Thoracic aorta (tissue), 2 donors: ENCODE data around the gene C1orf167. TPM values are rescaled to one million over a fixed set of nuclear protein-coding genes. Genes with fewer than 3 reads are reported as not detected.

Experiments
- ATAC-seq: fragments of 150-250 bp; one replicate; pipeline ENCODE4 v1.8.0; 2017; ENCODE audit warnings: low read depth; ENCODE audit not compliant: insufficient number of reproducible peaks, low FRiP score
- DNase-seq: peaks from one replicate; pipeline ENCODE4 v3.0.0-alpha.2; 2020; ENCODE audit warnings: low spot score
- H3K27ac ChIP-seq, 2 donors: fragments of 200-600 bp; sonication (generic); 1 replicate in 1 of 2; 2 replicates in 1 of 2; pipeline ENCODE4 v1.5.1; 2016; ENCODE audit warnings: mild to moderate bottlenecking in 2 of 2, moderate library complexity in 2 of 2
- H3K27me3 ChIP-seq: fragments of 200-600 bp; sonication (generic); replicated peaks from 2 replicates; pipeline ENCODE4 v1.6.0; 2016; ENCODE audit warnings: mild to moderate bottlenecking; ENCODE audit not compliant: insufficient read depth
- H3K36me3 ChIP-seq: fragments of 200-600 bp; sonication (generic); one replicate; pipeline ENCODE4 v1.5.1; 2016
- H3K4me1 ChIP-seq, 2 donors: fragments of 200-600 bp; sonication (generic); 1 replicate in 1 of 2; 2 replicates in 1 of 2; pipeline versions ENCODE4 v1.5.1 to v1.6.0; 2016; ENCODE audit warnings: low read depth in 2 of 2, mild to moderate bottlenecking in 1 of 2; ENCODE audit not compliant: control insufficient read depth in 1 of 2
- H3K4me3 ChIP-seq: fragments of 200-600 bp; sonication (generic); 2 replicates; pipeline ENCODE4 v1.5.1; 2016; ENCODE audit warnings: mild to moderate bottlenecking
- H3K9me3 ChIP-seq: fragments of 200-600 bp; sonication (generic); 2 replicates; pipeline ENCODE4 v1.5.1; 2016
- total RNA-seq, 2 donors: library from RNA; depleted of rRNA; stranded (reverse); fragments of >200 nt; gene quantifications; one replicate each; pipeline versions ENCODE4 v1.1.0 to v1.2.3, GENCODE V29; 2016
- TF ChIP-seq, protein P1 (sequence below): fragments of 200-600 bp; sonication (generic); IDR thresholded peaks from one replicate; pipeline ENCODE4 v1.5.1; 2019; ENCODE audit warnings: antibody characterized with exemption

C1orf167 gene
- total RNA-seq, 2 donors from 2014 or later, result 4.2 TPM; not detected in 1

GRCh38 chr1:11731691-11732283 lies 30.2 kb upstream of the C1orf167 start:
- ATAC-seq, result peak; percentile 37
- TF ChIP-seq, protein P1, sequence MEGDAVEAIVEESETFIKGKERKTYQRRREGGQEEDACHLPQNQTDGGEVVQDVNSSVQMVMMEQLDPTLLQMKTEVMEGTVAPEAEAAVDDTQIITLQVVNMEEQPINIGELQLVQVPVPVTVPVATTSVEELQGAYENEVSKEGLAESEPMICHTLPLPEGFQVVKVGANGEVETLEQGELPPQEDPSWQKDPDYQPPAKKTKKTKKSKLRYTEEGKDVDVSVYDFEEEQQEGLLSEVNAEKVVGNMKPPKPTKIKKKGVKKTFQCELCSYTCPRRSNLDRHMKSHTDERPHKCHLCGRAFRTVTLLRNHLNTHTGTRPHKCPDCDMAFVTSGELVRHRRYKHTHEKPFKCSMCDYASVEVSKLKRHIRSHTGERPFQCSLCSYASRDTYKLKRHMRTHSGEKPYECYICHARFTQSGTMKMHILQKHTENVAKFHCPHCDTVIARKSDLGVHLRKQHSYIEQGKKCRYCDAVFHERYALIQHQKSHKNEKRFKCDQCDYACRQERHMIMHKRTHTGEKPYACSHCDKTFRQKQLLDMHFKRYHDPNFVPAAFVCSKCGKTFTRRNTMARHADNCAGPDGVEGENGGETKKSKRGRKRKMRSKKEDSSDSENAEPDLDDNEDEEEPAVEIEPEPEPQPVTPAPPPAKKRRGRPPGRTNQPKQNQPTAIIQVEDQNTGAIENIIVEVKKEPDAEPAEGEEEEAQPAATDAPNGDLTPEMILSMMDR, result no peak
- DNase-seq, result no peak

GRCh38 chr1:11733306-11733705 lies 28.7 kb upstream of the C1orf167 start:
- H3K27ac ChIP-seq, result no peak overlapping the region
- H3K9me3 ChIP-seq, result no peaks in the 10 kb centered on the region
- peaks cover 18 to 31% of the 10 kb centered on the region in 2 donors for H3K4me1 ChIP-seq
- DNase-seq (no peak), ATAC-seq (no peak)
- H3K36me3 ChIP-seq, result no peaks in the 10 kb centered on the region
- TF ChIP-seq, protein P1, result no peak
- no peak overlapping the region for H3K4me3 ChIP-seq
- H3K27me3 ChIP-seq, result no peaks in the 10 kb centered on the region

More at GRCh38 chr1:11731691-11732283, 30.2 kb upstream of the C1orf167 start:
- no peaks in the 10 kb centered on the region for H3K36me3 ChIP-seq
- peak overlapping the region in 1 of 2 donors; percentile 67 for H3K27ac ChIP-seq
- H3K27me3 ChIP-seq, result no peaks in the 10 kb centered on the region
- peaks cover 9 to 23% of the 10 kb centered on the region in 2 donors for H3K4me1 ChIP-seq
- H3K9me3 ChIP-seq, result no peaks in the 10 kb centered on the region
- H3K4me3 ChIP-seq, result peak overlapping the region; percentile 80

- H3K27ac ChIP-seq, result peak overlapping the region; percentile 77 to 86
- peak overlapping the region; percentile 96 for H3K4me3 ChIP-seq
- no peaks in the 10 kb centered on the region for H3K9me3 ChIP-seq
- no peaks in the 10 kb centered on the region for H3K27me3 ChIP-seq
- H3K4me1 ChIP-seq, result peaks cover 18 to 27% of the 10 kb centered on the region in 2 donors
- H3K36me3 ChIP-seq, result no peaks in the 10 kb centered on the region
- DNase-seq (no peak), ATAC-seq (no peak)
- TF ChIP-seq, protein P1, result no peak
Observed at GRCh38 chr1:11735531-11735853, 26.5 kb upstream of the C1orf167 start.

DNA sequence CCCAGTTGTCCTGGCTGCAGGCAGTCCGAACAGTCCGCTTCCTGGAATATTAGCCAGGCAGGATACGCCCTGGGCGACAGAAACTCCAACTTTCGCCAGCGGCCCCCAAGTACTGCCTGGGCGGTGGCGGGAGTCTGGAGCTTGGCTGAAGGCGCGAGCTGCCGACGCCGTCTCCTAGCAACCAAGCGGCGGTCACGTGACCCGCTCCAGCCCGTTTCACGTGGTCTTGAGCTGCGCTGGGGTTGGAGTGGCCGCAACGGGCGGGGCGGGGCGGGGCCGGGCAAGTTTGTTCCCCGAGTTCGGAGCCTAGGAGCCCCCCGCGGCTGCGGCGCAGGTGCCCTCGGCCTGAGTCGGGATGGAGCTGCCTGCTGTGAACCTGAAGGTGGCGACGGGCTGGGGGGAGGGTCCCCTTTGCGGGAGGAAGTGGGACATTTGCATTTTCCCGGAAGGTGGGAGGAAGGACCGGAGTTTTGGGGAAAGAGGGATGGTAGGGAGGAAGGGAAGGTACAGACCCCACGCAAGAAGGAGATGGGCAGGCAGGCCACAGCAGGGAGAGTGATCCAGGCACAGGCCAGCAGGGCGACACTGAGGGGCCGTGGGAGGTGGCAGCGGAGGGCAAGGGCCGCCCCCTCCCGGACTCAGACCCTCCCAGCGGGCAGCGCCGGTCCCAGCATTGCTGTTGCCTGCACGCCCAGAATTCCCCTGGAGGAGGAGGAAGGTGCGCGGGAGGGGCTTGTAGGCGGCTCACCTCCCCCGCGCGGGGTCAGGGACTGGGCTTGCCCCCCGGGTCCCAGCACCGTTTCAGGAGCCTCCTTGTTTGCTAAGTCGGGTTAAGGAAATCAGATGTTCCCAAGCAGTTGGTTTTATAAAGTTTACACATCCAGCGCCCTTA lies 25.9 kb upstream of the C1orf167 start, which contains the start of gene AGTRAP:
Gene AGTRAP, plus strand, starts transcription at position 283 of the 892 bp plus-strand sequence. Its CDS starts 73 bp downstream, at position 356.
- Histone ChIP-seq H3K4me3 (peak within 1 kb of the TSS; percentile 96), H3K9me3 (no peaks in the 10 kb centered on the region), H3K36me3 (no peaks in the 10 kb centered on the region), H3K27ac (peak within 1 kb of the TSS; percentile 77 to 86), H3K27me3 (no peaks in the 10 kb centered on the region), H3K4me1 (peaks cover 18 to 24% of the 10 kb centered on the region in 2 donors)
- DNase-seq (peak; percentile 78), ATAC-seq (peak; percentile 42)
- TF ChIP-seq, protein P1, result peak; percentile 11
